KOPT-K1 (cell line): ENCODE data around the gene LINC01488.

Experiments used
- H3K27ac ChIP-seq: fragments of 200-600 bp; sonication (generic); 2 replicates; pipeline ENCODE4 v1.5.1; 2016; ENCODE audit warnings: antibody characterized with exemption, mild to moderate bottlenecking, low read depth, low read length; ENCODE audit not compliant: poor library complexity, severe bottlenecking
- H3K36me3 ChIP-seq: fragments of 200-600 bp; sonication (generic); 2 replicates; pipeline ENCODE4 v1.5.1; 2017; ENCODE audit warnings: antibody characterized with exemption, mild to moderate bottlenecking, low read length, moderate library complexity; ENCODE audit not compliant: insufficient read depth
- H3K9me3 ChIP-seq: fragments of 200-600 bp; sonication (generic); 2 replicates; pipeline ENCODE4 v1.5.1; 2017; ENCODE audit warnings: antibody characterized with exemption, low read length, mild to moderate bottlenecking; ENCODE audit not compliant: insufficient read depth, poor library complexity, severe bottlenecking

LINC01488 gene

DNA sequence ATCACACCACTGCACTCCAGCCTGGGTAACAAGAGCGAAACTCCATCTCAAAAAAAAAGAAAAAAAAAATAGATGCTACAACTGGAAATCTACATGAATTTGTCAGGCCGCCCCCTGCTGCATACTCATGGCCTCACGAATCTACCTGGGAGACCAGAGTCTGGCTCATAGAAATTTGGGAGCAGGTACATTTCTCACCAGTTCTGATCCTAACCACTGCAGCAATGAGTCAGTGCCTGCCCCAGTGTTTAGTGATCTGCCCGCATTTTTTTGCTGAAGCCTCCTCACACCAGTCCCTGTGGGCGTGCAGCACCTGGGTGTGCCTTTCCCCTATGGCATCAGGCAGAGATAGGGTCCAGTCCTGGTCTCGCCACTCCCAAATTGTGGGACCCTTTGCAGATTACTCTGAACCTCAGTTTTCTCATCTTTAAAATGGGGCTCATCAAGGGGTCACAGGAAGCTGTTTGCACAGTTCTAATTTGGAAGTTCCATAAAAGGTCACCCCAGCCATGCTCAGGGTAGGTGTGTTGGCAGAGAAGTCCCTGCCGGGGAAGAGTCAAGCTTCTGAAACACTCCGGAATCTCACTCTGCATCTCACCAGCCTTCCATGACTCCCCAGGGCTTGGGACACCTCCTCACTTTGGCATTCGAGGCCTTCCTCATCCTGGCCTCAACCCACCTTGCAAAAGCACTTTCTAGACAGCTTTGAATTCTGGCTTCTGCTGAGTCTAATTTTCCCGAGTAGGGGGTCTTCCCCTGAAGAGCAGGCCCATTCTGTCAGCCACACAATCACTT, 39.3 kb upstream of the LINC01488 start:
- no peak overlapping the region for H3K27ac ChIP-seq
- H3K9me3 ChIP-seq: no peaks in the 10 kb centered on the region
- H3K36me3 ChIP-seq: no peaks in the 10 kb centered on the region

DNA sequence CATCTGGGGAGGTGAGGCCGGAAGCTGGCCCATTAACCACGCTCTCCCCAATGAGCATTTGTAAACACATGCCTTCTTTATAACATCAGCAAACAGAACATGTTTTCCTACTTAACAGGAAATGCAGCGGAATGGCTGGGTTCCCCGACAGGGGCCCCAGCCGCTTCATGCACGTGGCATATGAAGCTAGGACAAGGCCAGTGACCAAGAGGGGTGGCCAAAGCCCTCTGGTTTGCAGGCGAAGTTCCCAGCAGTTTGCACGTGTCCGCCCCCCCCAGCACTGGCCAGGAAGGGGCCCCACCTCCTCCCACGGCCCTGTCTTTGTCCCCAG, 38.7 kb upstream of the LINC01488 start:
- H3K27ac ChIP-seq: no peak overlapping the region
- no peaks in the 10 kb centered on the region for H3K9me3 ChIP-seq
- H3K36me3 ChIP-seq: no peaks in the 10 kb centered on the region

DNA sequence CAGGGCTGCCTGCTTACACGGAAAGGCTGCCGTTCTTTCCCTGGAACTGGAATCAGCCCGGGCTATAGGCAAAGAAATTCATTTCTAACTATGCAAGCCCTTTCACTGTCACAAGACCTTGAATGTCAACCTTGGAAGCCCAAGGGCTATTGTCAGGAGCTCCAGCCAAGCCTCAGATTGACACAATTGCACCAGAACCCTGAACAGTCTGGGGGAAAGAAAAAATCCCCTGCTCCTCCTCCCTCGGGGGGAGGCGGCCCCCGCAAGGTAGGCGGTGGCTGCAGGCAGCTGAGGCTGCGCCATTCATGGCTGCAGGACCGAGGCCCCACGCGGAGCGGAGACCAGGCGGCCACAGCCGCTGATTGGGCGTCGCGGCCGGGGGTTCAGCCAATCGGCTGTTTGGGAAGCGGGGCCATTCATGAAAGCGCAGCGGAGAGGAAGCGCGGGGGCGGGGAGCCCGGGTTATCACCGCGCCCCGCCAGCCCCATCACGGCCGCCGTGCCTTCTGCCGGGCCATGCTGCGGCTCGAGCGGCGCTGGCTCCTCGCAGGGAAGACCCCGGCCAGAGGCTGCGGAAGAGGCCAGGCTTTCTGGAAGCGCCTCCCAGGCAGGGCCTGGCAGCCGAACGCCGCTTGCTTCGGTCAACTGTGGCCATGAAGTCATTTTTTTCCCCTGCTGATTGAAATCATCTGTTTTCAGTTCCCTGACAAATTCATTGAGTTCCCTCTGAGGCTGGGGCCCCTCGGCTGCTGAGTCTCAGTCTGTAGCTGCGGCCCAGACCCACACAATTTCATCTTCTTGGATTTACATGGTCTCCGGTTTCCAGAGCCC, 38.1 kb upstream of the LINC01488 start:
- Histone ChIP-seq H3K36me3 (no peaks in the 10 kb centered on the region), H3K9me3 (no peaks in the 10 kb centered on the region), H3K27ac (no peak overlapping the region)

DNA sequence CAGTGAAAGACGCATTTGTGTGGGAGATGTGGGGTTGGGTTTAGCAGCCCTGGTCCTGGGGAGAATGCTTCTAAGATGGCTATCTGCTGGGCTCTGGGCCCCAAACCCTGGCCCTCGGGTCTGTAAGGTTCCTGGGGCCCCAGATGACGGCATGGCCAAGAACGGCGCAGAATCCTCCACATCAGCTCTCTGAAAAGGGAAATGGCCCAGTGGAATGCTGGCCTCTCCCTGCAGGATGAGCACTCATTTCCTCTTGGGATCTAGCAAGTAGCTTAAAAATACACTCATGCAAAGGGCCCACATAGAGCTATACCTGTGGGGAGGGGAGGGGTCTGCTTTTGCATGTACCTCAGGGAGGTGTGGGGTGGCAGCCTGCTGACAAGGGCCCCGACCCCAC, 37.5 kb upstream of the LINC01488 start:
- Histone ChIP-seq H3K36me3 (no peaks in the 10 kb centered on the region), H3K27ac (no peak overlapping the region), H3K9me3 (no peaks in the 10 kb centered on the region)

DNA sequence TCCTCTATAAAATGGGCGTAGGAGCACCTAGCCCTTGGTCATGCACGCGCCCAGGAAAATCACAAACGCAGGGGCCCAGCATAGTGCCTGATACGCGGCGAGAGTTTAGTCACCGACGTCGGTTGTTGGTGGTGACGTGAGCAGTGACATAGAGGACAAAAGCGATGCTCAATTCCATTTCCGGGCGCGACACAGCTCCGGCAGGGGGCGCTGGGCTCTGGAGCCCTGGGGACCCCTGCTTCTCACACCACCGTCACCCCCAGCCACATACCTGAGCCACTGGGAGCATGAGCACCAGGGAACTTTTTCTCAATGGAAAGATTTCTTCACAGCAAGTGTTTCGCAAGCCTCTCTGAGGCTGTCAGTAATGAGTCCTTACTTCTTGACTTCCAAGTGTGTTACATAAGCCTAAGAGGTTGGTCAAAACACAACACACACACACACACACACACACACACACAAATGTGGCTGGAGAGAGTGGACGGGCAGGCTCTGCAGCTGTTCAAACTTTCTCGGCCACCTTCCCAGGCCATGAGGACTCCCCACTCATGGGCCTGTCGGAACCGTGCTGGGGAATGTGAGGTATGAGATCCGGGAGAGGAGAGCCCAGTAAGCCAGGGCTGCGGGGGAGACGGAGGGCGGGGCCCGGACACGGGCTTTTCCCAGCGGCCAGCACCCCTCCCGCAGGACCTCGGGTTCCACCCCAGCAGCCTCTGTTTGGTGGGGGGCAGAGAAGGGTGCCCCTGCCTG, 36.9 kb upstream of the LINC01488 start:
- H3K9me3 ChIP-seq: no peaks in the 10 kb centered on the region
- no peak overlapping the region for H3K27ac ChIP-seq
- no peaks in the 10 kb centered on the region for H3K36me3 ChIP-seq

DNA sequence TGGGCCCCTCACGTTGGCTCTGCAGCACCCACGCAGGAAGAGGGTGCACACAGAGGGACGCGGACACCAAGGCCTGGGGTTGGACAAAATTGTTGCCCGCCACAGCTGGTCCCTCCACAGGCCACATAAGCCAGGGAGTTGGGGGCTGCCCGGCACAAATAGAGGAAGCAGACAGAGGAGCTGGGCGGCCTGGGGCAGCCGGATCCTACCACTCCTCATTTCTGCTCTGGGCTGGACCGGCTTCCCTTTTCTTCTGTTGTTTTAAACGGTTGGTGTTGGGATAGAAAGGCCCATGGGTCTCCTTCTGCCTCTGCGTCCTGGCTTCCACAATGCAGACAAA, 36.4 kb upstream of the LINC01488 start:
- Histone ChIP-seq H3K9me3 (no peaks in the 10 kb centered on the region), H3K36me3 (no peaks in the 10 kb centered on the region), H3K27ac (no peak overlapping the region)

DNA sequence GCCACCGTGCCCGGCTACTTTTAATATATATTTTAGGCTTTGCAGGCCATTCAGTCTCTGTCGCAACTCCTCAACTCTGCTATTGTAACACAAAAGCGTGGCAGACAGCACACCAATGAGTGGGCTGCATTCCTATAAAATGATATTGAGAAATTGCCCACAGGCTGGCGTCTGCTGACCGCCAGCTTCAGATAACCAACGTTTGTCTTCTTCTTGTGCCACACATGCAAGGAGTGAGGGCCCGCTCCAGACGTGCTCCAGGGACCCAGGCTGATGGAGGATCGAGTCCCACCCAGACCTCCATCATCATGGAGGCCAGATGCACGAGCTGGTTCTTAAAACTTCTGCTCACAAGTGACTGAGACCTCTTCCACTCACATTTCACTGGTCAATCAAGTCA, 35.4 kb upstream of the LINC01488 start:
- no peaks in the 10 kb centered on the region for H3K9me3 ChIP-seq
- H3K36me3 ChIP-seq: no peaks in the 10 kb centered on the region
- no peak overlapping the region for H3K27ac ChIP-seq

DNA sequence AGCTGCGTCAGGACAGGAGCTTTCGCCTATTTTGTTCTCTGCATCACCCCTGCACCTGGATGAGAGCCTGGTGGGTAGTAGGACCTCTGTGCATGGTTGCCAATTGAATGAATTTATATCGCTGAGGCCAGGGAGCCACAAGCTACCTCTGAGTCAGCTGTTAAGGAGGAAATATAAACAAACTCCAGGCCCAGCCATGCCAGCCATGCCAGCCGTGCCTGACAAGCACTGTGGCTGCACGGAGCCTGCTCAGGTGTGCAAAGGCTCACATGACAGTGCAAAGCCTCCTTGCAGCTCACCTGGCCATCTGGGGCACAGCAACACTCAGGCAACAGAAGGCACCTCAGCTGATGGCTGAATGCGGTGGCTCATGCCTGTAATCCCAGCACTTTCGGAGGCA, 33.7 kb upstream of the LINC01488 start:
- Histone ChIP-seq H3K9me3 (no peaks in the 10 kb centered on the region), H3K36me3 (no peaks in the 10 kb centered on the region), H3K27ac (no peak overlapping the region)

DNA sequence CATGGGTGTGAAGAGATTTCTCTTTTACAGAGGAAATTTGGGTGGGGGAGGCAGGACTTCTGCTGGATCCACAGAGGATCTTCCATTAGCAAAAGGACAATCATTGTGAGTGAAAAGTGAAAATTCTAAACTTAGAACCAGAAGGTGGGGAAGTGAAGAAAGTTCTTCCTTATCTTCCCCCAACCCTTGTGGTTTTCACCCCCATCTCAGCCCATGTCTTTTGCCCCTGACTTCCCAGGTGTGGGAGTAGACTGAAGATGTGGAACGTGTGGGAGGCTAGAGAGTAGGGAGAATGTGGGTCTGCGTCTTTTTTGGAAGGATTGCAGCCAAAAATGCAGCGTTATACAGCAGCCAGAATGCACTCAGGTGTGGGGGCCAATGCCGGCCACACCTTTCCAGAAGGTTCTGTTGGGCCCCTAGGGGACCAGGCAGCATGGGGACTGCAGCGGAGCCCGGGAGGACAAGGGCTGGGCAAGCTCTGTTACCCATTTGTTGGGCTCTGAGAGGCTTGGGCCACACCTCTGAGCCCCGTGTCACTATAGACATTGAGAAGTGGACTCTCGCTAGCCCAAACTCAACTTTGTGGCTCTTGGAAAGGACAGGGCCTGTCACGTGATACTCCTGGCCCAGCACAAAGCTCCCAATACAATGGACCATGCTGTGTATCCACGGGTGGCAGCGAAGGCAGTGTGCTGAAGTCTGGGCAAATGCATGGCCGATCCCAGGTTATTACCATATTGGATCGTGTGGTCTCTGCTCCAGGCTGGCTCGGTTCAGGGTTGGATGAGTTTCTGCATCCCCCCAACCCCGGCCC, 32.8 kb upstream of the LINC01488 start:
- no peaks in the 10 kb centered on the region for H3K9me3 ChIP-seq
- no peak overlapping the region for H3K27ac ChIP-seq
- H3K36me3 ChIP-seq: no peaks in the 10 kb centered on the region

DNA sequence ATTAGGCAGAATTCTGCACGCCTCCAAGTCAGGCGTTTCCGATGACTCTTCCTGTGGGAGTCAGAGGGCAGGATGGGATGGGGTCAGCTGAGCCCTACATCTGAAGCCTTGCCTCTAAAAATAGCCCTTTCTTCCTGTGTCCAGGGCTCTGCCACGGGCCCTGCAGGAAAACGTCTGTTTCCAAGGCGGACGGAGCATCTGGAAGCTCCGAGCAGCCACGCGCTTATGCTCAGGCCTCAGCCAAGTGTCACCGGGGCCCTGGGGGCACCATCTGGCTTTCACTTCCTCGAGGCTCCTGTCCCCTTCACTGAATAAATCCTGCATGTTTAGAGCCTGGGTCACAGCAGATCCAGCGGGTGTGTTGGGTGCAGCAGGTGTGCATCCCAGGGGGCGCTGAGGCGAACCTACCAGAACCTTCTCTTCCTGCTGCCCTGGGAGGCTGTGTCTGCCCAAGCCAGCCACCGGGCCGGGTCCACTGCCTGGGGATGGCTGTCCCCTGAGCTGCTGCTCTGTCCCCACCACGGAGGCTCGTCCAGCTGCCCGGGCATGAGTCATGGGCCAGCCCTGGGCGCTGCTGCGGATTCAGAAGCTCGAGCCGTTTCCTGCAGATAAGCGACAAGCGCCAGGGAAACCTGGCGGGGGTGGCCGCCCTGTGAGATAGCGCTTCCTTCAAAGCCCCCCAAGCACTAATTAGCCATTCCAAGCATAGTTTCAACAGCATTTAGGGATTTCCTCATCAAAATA, 32.0 kb upstream of the LINC01488 start:
- Histone ChIP-seq H3K27ac (no peak overlapping the region), H3K9me3 (no peaks in the 10 kb centered on the region), H3K36me3 (no peaks in the 10 kb centered on the region)

DNA sequence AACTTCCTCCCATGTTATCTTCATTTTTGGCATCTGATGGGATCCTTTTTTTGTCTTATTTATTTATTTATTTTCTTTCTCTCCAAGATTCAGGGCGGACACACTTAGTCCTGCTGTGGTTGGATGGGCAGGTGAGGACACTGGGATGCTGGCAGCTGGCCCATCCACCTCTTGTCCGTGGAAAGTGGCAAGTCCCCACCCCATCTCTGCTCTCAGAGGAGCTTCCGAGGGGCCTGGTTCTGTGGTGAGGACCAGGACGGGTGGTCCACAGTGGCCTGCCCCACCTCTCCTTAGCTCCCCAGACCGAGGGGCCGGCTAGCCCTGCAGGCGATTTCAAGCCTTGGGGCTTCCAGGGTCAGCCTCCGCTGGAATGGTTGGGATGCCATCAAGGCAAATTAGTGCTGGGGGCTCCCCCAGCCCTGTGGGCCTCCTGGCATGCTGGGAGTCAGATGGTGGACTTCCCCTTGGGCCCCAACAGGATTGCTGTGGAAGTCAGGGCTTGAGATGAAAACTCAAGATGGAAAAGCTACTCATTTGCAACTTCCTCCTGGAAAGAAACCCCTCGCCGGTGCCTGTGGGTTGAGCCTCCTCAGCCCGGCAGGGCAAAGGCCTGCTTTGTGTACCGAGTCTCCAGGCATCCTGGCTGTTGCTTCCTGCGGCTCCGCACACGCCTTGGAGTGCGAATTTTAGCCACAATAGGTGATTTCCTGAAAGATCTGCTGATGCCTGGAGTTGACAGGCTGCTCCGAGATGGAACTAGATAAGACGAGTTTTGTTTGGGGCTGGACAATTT, 31.2 kb upstream of the LINC01488 start:
- H3K9me3 ChIP-seq: no peaks in the 10 kb centered on the region
- no peaks in the 10 kb centered on the region for H3K36me3 ChIP-seq
- no peak overlapping the region for H3K27ac ChIP-seq

DNA sequence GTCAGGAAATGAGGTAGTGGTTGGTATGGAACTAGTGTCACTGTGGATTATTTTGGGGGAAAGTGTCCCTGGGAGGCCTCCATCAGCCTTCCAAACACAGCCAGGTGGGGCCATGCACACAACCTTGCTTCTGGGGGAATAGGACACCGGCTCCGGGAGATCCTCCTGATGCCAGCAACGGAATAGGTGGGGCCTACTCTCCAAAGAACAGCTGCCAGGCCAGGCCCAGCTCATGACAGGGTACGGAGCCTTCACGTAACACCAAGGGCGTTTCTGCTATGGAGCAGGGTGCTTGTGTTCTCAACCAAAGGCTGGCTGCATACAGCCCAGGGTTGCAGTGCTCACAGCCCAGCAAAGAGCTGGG, 30.6 kb upstream of the LINC01488 start:
- Histone ChIP-seq H3K9me3 (no peaks in the 10 kb centered on the region), H3K27ac (no peak overlapping the region), H3K36me3 (no peaks in the 10 kb centered on the region)

DNA sequence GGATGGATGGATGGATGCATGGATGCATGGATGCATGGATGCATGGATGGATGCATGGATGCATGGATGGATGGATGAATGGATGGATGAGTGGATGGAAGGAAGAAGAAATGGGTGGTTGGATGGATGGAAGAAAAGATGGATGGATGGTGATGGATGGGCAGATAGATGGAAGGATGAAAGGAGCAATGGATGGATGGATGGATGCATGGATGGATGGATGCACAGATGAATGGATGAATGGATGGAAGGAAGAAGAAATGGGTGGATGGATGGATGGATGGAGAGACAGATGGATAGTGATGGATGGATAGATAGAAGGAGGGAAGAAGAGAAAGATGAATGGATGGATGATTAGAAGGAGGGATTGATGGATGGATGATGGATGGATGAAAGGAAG, 30.2 kb upstream of the LINC01488 start:
- no peaks in the 10 kb centered on the region for H3K36me3 ChIP-seq

More for the DNA sequence above, 30.2 kb upstream of the LINC01488 start:
- H3K27ac ChIP-seq: no peak overlapping the region
- no peaks in the 10 kb centered on the region for H3K9me3 ChIP-seq
